NCI-H446 treated with DMSO at 0.1 percent for 48 hours (cell line): Measurements from ENCODE around the gene CTNNBIP1.

Source experiments
- DNase-seq: peaks from one replicate; lab custom pipeline; 2025; lab: John Stamatoyannopoulos, UW

The CTNNBIP1 gene

DNA sequence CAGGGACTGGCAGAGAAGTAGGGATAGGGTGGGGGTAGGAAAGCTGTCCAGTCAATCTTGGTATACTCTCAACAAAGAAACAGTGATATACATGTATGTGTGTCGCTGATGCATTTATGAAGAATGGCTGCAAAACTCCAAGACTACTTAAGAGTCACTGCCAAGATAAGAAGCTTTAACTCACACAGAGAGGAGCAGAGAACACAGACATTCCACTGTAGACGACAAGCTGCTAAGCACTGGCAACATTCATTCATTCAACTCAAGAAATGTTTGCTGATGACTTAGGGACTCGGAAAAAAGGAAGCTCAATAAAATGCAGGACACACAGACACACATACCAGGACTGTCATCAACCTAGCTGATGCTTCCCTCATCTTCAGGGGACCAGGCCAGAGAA, 5.5 kb downstream of the CTNNBIP1 start:
- DNase-seq = no peak

DNA sequence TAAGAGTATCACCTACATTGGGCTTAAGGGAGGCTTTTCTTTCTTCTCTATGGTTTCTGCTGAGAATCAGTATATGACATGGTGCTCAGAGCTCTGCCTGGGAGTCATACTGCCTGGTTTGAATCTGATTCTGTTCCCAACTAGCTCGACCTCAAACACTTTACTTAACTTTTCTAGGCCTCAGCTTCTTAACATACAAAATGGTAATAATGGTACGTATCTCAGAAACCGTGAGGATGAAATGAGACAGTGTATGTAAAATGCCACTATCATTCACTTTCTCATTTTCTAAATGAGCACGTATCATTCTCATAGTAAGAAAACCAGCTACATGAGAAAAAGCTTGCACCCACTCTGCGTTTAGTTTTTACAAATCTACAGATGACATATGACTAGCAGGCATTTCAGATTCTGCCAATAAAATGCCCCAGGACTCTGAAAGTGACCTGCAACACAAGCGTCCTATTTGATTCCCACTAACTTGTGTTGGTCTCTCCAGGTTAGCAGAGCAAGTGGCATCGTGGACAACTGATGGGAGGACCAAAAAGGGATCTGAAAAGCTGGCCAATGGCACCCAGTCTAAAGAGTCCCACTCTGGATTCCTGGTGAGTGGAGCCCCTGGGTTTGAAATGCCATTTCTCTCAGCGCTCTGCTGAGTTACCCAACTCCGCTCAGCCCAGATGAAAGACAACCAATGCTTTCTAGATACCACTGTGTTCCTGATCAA, 6.1 kb downstream of the CTNNBIP1 start:
- no peak for DNase-seq

DNA sequence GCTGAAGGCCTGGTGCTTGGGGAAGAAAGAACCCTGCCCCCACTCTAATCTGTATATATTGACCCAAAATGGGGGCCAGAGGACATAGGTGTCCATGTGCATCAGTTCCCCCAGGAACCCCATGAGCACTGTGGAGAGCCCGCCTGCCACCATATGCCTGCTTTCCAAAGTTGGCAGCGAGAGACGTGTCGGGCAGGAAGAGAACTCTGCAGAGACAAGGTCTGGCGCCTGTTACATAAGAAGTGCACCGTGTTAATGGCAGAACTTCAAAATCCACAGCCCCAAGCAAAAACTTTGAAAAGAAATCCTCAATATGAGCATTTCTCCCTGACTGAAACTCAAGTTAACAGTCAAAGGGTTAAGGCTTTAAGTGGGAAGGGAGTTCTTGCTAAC, 8.0 kb downstream of the CTNNBIP1 start:
- DNase-seq = peak; percentile 24

DNA sequence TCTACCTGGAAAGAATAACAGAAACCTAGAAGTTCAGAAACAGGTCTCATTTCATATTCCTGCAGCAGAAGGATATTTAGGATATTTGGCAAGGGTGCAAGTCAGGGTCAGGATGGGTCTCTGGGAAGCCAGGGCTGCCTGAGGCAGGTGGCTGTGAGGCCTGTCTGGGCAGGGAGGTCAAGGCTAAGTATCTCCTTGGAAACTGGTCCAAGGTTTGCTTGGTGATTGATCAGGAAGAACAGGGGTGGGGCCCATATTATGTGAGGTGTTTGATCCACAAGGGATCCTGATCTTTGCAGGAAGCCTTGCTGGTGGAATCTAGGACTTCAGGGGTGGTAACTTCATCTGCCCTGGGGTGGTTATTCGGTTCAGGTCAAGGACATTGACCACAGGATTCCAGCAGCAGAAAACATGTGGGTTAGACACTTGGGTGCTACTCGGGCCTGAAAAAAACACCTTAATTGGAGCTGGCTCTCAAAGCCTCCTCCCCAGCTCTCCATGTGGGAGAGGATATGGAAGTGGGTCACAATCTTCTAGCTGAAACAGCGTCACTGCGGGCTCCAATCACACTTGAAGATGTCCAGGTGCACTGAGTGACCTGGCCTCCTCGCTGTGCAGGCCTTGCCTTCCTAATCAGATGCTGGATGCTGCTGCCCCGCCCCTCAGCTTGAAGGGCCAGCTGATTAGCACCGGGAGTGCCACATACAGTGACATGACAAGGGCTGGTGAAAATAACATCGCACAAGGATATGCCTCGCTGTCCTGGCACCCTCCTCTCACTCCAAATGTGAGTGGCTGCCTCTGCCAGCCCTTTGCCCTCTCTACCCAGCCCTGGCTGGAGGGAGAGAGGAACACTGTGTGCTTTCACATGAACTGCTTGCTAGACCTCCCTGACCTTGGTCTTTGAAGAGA, 8.7 kb downstream of the CTNNBIP1 start:
- no peak for DNase-seq

DNA sequence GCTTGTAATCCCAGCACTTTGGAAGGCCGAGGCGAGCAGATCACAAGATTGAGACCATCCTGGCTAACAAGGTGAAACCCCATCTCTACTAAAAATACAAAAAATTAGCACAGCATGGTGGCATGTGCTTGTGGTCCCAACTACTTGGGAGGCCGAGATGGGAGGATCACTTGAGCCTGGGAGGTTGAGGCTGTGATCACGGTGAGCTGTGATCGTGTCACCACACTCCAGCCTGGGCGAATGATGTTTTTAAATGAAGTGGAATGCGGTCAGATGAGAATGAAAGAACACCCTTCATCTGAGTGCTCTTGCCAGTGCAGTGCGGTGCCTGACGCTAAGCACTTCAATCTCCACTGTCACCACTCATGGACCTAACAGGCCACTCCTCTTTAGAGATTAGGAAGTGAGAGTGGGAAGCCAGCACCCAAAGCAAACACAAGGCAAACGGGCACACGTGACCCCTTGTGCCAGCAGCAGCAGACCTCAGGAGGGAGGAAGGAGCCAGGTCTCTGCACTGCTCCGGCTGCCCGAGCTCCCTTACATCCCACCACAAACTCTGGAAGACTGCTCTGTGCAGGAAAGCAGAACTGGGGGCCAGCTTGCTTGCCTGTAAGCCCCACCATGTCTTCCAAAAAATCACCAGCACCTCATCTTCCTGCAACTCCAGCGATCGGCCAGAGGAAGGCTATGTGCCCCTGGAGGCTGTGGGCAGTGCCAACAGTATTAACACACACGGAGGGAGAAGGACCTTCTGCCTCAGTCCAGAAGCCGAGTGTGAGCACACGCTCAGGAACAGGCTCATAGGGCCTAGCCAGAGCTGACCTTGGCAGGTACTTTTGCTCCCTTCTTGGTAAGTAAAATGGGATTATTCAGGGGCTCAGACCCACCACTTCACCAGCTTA, 9.7 kb downstream of the CTNNBIP1 start:
- no peak for DNase-seq

DNA sequence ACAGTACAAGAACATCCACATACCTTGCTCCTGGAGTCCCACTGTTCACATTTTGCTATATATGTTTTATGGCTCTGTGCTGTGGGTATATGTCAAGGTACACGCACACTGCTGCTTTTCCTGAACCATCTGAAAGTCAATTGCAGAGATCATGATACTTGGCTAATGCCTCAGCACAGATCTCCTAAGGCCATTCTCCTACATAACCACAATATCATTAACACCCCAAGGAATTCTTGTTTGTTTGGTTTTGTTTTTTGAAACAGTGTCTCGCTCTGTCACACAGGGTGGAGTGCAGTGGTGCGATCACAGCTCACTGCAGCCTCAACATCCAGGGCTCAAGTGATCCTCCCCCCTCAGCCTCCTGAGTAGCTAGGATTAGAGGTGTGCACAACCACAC, 16.0 kb downstream of the CTNNBIP1 start:
- no peak for DNase-seq

DNA sequence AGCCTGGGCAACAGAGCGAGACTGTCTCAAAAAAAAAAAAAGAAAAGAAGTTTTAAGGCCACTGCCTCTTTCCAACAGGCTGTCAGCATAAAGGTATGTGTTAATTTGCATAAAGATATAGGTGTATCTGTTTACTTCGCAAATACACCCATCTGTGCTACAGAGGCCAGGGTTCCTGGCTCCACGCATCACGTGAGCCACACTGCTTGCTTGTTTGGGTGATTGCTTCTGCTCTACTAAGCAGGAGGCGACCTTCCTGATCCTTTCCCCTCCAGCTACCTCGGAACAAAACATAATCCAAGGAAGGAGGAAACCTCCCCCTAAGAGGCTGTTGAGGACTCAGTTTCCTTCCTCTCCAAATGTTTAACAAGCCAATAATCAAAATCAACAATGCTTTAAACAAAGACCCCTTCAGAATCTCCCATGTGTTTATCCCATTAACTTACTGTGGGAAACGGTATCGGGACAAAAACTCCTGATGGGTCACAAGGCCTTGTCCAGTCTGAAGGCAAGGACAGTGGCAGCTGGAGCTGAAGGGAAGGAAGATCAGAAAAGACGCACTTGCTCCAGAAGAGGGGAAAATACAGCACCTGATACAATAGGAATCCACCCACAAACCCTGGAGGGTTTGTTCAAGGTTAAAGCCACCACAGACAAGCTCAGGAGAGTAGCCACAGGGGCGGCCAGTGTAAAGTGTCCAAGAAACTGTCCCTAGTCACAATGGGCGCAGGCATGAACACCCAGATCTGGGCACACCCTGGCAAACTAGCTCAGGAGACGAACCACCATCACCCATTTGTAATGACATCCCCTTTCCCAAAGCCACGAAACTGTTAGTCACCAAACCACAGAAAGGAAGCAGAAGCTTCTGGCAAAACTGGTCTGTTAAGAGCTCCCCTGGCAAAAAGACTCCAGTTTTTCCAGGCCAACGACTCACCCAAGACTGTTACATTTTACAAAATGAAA, 17.2 kb downstream of the CTNNBIP1 start:
- DNase-seq = no peak

DNA sequence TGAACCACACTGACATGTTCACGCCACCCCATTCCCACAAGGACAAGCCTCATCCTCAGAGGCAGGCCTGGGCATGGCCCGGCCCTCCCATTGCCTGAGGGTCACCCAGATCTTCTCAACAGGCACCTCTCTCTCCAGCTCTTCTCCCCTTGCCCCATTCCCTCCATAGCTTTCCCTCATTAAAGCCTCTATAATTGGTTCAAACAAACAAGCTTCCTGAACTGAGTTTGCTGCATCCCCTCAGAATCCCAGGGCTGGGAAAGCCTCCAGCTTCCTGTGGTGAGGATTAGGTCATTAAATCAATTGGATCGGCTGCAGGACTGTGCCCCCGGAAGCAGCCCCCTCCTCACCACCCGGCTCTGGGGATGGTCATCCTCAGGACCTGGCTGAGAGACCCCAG, 18.9 kb downstream of the CTNNBIP1 start:
- peak; percentile 50 for DNase-seq

DNA sequence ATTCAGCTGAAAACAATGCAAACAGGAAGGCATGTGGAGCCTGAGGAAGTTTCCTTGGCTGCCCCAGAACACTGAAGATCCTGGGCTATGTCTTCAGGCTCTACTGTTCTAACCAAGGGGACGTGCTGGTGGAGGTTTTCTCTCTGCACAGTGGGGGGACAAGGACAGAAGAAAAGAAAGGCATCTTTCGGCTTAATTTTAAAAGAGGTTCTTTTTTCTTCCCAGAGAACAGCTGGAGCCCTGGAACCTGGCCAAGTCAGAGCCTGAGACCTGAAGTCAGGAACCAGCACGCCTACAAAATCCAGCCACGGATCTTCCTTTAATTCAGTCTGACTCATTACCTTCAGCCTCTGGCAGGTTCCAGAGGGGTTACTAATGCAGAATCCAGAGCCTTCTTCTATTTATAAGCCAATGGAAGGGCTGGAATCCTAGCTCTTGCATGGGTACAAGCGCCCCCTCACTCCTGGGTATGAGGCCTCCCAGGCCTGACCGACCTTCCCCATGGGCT, 19.8 kb downstream of the CTNNBIP1 start:
- DNase-seq = peak; percentile 42

DNA sequence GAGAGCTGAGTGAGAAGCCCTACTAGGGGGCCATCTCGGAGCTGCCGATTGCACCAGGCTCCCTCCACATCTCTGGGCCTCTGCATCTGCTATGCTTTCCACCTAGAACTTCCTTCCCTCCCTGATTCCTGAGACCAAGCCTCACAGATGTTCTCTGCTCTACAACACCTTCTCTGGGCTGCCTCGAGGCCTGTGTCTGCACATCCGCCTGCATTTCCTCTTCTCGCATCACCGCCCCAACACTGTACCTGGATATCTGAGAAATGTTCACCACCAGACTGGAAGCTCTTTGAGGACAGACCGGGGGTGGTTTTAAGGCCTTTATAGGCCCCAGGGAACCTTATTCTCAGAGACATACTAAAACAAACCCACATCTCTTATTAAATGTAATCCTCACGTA, 20.7 kb downstream of the CTNNBIP1 start:
- no peak for DNase-seq

DNA sequence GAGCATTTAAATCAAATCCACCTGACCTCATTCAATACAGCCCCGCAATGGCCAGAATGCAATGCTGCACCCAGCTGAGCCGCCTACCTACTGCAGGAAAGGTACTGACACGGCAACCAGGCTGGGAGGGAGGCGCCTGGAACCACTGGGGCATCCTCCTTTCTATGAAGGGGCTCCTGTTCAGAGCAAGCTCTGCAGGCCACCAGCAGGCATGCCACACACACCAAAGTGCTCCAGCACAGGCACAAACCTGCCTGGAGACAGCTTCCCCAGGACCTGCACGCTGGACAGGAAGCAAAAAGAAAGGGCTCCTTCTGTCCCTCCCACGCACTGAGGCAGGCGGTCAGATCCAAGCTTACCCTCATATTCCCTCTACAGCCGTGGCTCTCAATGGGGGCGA, 21.2 kb downstream of the CTNNBIP1 start:
- DNase-seq = no peak

DNA sequence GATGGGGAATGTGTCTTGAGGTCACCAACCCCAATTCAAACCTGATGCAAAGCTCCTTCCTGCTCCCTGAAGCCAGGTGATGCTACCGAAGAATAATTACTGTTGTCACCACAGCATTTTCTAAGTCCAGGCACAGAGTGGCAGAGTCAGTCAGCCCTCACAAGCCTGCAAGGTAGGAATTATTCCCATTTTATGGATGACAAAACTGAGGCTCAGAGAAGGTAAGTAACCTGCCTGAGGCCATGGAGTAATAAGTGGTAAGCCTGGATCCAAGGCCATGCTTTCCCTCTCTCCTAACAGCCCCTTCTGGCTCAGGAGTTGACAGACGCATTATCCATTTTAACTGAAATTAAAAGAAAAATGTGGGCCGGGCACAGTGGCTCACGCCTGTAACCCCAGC, 23.0 kb downstream of the CTNNBIP1 start:
- no peak for DNase-seq

DNA sequence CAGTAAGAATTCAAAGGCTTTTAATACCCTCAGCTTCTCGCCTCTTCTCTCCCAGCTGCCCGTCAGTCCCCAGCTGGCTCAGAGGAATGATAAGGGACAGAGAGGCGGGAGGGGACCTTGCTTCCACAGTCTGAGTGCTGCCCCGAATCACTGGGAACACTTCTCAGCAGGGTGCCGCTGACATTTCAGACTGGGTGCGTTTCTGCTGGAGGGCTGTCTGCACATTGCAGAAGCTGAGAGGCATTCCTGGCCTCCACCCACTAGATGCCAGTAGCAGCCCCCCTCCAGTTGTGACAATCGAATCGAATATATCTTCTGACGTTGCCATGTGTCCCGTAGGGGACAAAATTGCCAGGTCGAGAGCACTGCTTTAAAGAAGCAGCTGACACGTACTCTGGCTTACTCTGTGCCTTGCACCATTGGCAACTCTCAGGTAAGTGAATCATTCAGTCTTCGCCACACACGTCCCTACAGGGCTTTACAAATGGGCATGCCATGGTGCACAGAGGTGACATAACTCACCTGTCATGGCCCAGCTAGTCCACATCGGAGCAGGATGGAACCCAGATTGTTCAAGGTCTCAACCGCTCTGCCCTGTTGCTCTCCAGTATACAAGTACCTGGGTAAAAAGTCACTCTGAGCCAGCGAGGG, 23.9 kb downstream of the CTNNBIP1 start:
- DNase-seq = no peak

DNA sequence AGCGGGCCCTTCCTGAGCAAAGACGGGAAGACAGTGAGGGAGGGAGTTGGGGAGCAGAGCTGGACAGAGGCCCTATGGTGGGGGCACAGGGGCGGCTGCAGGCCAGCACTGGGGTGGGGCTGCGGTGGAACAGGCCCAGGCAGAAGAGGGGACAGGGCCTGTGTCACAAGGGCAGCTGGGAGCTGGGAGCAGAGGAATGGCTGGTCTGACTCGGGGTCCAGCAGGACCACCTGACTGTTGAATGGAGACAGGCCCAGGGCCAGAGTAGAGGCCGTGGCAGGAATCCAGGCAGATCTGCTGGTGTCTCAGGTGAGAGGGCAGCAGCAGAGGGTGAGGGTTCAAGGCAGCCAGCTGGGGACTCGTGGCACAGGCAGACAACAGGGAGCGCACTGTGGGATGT, 25.3 kb downstream of the CTNNBIP1 start:
- no peak for DNase-seq

DNA sequence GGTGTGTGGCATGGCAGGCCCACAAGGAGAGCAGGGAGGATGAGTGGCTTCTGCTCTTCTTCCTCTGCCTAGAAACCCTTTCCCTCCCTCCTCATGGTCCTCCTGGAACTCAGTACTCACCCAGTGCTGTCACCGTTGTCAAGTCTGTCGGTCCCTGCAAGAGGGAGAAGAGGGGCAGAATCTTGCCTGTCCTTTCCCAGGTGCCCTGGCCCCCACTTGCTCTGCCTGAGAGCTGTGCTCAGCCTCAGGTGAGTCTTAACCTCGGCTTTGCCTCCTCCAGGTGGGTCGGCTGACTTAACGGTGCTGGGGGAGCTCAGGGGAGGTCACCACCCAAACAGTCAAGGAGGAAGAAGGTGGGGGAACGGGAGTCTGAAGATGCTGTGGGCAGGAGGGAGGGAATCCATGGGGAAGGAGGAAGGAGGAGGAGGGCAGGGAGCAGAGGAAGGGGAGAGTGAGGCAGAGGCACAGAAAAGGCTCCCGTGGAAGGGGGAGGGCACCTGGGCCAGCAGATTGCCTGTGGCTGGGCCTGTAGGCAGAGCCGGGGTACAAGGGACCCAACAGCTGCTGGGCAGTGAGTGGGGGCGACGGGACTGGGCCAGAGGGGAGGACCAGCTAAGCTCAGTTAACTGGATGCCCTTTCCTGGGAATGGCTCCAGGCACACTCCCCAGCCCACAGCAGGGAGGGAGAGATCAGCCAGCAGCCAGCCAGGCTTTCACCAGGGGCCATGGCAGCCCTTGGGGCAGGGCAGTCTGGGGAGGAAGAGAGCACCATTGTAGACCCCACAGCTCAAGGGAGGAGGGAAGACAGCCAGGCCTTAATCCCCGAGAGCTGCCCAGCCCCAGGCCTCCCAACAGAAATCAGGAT, 26.3 kb downstream of the CTNNBIP1 start:
- no peak for DNase-seq

DNA sequence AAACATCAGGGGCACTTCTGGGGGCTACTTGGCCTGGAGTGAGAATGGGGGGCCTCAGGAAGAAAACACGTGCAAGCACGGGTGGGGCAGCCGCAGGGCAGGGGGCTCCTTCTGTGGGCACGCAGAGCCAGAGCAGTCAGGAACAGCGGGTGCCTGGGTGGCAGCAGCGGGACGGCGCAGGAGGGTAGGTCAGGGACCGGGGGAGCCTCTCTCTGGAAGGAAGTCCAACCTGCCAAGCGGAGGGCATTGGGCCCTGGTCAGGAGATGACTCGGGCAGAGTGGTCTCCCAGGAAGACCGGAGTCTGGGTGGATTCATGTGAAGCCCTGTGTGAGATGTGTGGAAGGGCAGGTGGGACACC, 27.1 kb downstream of the CTNNBIP1 start:
- no peak for DNase-seq

DNA sequence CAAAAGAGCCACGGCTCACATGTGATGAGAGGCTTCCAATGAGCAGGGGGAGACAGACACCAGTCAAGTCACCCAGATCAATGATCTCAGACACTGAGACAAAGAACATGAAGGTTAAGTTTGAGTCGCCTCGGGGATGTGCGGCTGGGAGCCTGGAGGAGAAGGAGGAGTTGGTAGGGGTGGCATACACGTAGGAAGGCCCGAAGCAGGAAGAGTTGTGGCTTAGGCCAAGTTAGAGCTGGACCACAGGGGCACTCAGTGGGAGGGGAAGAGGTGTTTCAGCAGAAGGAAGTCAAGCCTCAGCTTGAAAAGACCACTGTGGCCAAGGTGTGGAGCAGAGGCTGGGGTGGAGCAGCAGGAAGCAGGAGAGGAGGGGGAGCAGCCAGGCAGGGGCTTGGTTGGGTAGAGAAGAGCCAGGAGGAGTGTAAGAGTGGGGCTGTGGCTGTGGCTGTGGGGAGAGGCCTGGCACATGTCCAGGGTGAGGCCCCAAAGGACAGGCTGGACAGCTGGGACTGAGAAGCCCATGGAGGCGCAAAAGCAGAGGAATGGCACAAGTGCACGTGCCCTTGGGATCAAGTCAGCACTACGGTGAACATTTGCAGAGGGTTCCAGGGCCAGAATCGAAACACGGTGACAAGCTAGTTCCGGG, 27.6 kb downstream of the CTNNBIP1 start:
- DNase-seq = no peak

DNA sequence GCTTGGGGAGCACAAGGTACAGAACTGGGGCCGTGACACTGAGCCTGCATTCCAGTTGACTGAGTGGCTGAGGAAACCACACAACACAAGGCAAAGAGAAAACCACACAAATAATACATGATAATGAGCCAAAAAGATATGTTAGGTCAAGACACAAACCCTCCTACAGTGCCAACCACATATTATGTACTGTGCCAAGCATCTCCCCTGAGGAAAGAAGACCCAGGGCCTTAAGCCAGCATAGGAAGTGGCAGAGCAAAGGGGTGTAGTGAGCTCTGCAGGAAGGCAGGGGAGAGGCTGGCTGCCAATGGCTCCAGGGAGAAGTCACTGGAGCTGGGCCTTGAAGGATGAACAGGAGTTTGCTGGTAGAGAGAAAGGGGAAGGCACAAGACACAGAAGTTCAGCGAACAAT, 28.2 kb downstream of the CTNNBIP1 start:
- peak; percentile 45 for DNase-seq

DNA sequence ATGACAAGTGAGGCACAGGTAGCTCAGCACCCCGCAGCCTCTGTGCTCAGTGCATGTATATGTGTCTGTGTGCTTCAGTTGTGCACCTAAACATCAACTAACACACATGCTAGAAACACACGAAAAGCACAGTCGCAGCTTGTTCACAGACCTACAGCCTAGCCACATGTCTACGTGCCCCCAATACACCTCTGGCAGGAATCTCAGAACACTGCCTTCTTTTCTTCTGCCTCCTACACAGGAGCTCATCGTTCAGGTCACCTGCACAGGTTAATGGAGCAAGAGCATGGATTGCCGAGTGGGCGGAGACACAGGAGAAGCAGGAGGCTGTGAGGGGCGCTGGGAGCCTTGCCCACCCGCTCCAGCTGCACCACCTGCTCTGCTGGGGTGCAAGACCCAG, 31.7 kb downstream of the CTNNBIP1 start:
- no peak for DNase-seq
